Measurements from ENCODE around the gene TMEM132C.

- TF ChIP-seq CTCF (conservative IDR thresholded peaks at IDR 0.05) (no peak), ZFX (IDR thresholded peaks at IDR 0.05) (no peak)
These were observed 486.5 kb downstream of the TMEM132C start for GRCh38 chr12:128753438-128753837.

Data from C4-2B (cell line).